ENCODE measurements around the gene CEP162.

Gene CEP162

GRCh38 chr6:84078335-84078734, 149.1 kb downstream of the CEP162 start:
- TF ChIP-seq POLR2A (IDR thresholded peaks at IDR 0.05; ENCODE audit: low read depth, low read length) (no peak), TAF1 (IDR thresholded peaks at IDR 0.05; ENCODE audit: low read depth, low read length) (no peak), PAX5 (IDR thresholded peaks at IDR 0.05; ENCODE audit: insufficient read depth, low read length, severe bottlenecking) (no peak), SPI1 (IDR thresholded peaks at IDR 0.05; ENCODE audit: low read depth, low read length) (no peak), POU2F2 (IDR thresholded peaks at IDR 0.05; ENCODE audit: low read depth, low read length) (no peak), POLR2AphosphoS5 (IDR thresholded peaks at IDR 0.05; ENCODE audit: low read depth, low read length) (no peak)
- DNase-seq (ENCODE audit: insufficient read length, low spot score) (no peak), FAIRE-seq (no peak)

GRCh38 chr6:84077645-84078044, 149.8 kb downstream of the CEP162 start:
- TF ChIP-seq POLR2A (IDR thresholded peaks at IDR 0.05; ENCODE audit: low read depth, low read length) (no peak), POU2F2 (IDR thresholded peaks at IDR 0.05; ENCODE audit: low read depth, low read length) (no peak), TAF1 (IDR thresholded peaks at IDR 0.05; ENCODE audit: low read depth, low read length) (no peak)
- no peak for DNase-seq (ENCODE audit: insufficient read length, low spot score)
- FAIRE-seq, result no peak

GRCh38 chr6:84074988-84075781, 152.3 kb downstream of the CEP162 start:
- DNase-seq (ENCODE audit: insufficient read length, low spot score) (no peak), FAIRE-seq (no peak)
- TF ChIP-seq SPI1 (IDR thresholded peaks at IDR 0.05; ENCODE audit: low read depth, low read length) (no peak), POLR2A (IDR thresholded peaks at IDR 0.05; ENCODE audit: low read depth, low read length) (no peak), POU2F2 (IDR thresholded peaks at IDR 0.05; ENCODE audit: low read depth, low read length) (no peak)
